K562 (cell line): ENCODE results near the gene ING1. TPM values are rescaled to one million over a fixed set of nuclear protein-coding genes. Genes with fewer than 3 reads are reported as not detected.

Experiments
- PCBP1 ChIP-seq: fragments of 200-400 bp; formaldehyde crosslinking; IDR thresholded peaks from 2 replicates; pipeline ENCODE4 v1.6.1; 2018; ENCODE audit warnings: mild to moderate bottlenecking, low read depth, low read length; ENCODE audit not compliant: poor library complexity, severe bottlenecking
- SRF ChIP-seq, 2 experiments: fragments of 250-450, 450-650 bp in 1 of 2; sonication (Bioruptor Pico) in 1 of 2; sonication (generic) in 1 of 2; formaldehyde crosslinking; IDR thresholded peaks; 2 replicates each; pipeline versions ENCODE4 v1.5.0 to v1.5.1; 2020 to 2022; ENCODE audit warnings: mild to moderate bottlenecking in 1 of 2, missing genetic modification reagents in 1 of 2
- ZNF311 ChIP-seq: fragments of 250-450 bp; sonication (Bioruptor Pico); IDR thresholded peaks from 2 replicates; pipeline ENCODE4 v1.4.0; 2020; ENCODE audit warnings: mild to moderate bottlenecking, moderate library complexity
- polyA plus RNA-seq, 8 experiments: library from polyadenylated mRNA; depleted of rRNA in 4 of 8; stranded (reverse) in 5 of 8; unstranded in 3 of 8; fragments of >200 nt; fragmentation: Nextera tagmentation in 2 of 8; fragmentation: Illumina TruSeq in 1 of 8; extraction: Ambion mirVana in 2 of 8; extraction: Trizol in 1 of 8; gene quantifications; 2 replicates each; pipeline versions ENCODE4 v1.2.1 to v1.2.3, GENCODE V29; 2011 to 2014; ENCODE audit warnings: inconsistent platforms in 1 of 8, missing spikeins in 1 of 8
- total RNA-seq, 7 experiments: library from RNA; depleted of rRNA in 6 of 7; stranded (reverse); fragments of >200 nt in 6 of 7; fragmentation: Illumina TruSeq in 2 of 7; extraction: Trizol in 2 of 7; gene quantifications; 2 replicates each; pipeline versions ENCODE4 v1.2.1 to v1.2.3, GENCODE V29; 2011 to 2021; ENCODE audit warnings: low replicate concordance in 1 of 7
- TF ChIP-seq, protein P1 (sequence below), 2 experiments: fragments of 450-650 bp; conservative IDR thresholded peaks; 2 replicates each; pipeline ENCODE4 v1.6.1; 2017; ENCODE audit warnings: mild to moderate bottlenecking in 2 of 2, moderate library complexity in 2 of 2
- TF ChIP-seq, protein P2 (sequence below), 3 experiments: IDR thresholded peaks in 2 of 3; conservative IDR thresholded peaks in 1 of 3; 2 replicates each; pipeline ENCODE4 v1.5.1; 2011 to 2012; ENCODE audit warnings: low read length in 3 of 3, mild to moderate bottlenecking in 3 of 3, control low read depth in 2 of 3, improper control_type of control experiment in 1 of 3, inconsistent platforms in 1 of 3, low read depth in 1 of 3, mixed read lengths in 1 of 3, moderate library complexity in 1 of 3; ENCODE audit not compliant: insufficient read depth in 2 of 3
- TF ChIP-seq, protein P3 (sequence below): fragments of 450-650 bp; IDR thresholded peaks from 2 replicates; pipeline ENCODE4 v1.6.1; 2018; ENCODE audit not compliant: partially characterized antibody
- TF ChIP-seq, protein P4 (sequence below): sonication (generic); formaldehyde crosslinking; IDR thresholded peaks from 2 replicates; pipeline ENCODE4 v1.8.0; 2022; ENCODE audit warnings: missing genetic modification reagents, mild to moderate bottlenecking, borderline replicate concordance

ING1 gene
- total and polyA plus RNA-seq, 9 of the 15 experiments (the other 6 are each of a cell fraction or from before 2014, with no cell fraction given) = 1.0 to 20.1 (median 8.2) TPM

DNA sequence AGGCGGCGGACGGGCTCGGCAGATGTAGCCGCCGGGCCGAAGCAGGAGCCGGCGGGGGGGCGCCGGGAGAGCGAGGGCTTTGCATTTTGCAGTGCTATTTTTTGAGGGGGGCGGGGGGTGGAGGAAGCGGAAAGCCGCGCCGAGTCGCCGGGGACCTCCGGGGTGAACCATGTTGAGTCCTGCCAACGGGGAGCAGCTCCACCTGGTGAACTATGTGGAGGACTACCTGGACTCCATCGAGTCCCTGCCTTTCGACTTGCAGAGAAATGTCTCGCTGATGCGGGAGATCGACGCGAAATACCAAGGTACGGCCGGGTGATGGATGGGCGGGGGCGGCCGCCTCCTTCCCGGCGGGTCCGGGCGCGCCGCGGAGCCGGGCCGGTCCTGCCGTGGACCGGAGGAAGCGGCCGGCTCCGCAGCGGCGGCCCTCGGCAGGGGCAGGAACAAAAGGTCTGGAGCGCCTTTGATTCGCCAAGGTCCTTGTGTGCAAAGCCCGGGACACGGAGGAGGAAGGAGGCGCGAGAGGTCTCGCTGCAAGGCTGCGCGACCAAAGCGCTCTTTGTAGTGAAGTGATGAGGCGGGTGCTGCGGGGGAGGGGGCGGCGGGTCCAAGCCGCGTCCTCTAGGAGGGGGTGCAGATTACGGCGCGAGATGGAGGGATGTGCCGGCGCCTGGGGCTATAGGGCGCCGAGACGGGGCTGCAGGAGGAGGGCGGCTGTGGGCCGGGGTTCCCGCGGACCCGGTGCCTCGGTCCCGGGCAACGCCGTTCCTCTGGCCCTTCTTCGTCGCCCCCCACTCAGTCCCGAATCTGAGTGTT is 689 bp downstream of the ING1 start (continued):
- TF ChIP-seq SRF (CRISPR knock-in tag; IDR thresholded peaks at IDR 0.05) (no peak), PCBP1 (peak; percentile 15), ZNF311 (no peak)
- TF ChIP-seq, protein P1, sequence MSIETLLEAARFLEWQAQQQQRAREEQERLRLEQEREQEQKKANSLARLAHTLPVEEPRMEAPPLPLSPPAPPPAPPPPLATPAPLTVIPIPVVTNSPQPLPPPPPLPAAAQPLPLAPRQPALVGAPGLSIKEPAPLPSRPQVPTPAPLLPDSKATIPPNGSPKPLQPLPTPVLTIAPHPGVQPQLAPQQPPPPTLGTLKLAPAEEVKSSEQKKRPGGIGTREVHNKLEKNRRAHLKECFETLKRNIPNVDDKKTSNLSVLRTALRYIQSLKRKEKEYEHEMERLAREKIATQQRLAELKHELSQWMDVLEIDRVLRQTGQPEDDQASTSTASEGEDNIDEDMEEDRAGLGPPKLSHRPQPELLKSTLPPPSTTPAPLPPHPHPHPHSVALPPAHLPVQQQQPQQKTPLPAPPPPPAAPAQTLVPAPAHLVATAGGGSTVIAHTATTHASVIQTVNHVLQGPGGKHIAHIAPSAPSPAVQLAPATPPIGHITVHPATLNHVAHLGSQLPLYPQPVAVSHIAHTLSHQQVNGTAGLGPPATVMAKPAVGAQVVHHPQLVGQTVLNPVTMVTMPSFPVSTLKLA (conservative IDR thresholded peaks at IDR 0.05) = no peak
- TF ChIP-seq, protein P2, sequence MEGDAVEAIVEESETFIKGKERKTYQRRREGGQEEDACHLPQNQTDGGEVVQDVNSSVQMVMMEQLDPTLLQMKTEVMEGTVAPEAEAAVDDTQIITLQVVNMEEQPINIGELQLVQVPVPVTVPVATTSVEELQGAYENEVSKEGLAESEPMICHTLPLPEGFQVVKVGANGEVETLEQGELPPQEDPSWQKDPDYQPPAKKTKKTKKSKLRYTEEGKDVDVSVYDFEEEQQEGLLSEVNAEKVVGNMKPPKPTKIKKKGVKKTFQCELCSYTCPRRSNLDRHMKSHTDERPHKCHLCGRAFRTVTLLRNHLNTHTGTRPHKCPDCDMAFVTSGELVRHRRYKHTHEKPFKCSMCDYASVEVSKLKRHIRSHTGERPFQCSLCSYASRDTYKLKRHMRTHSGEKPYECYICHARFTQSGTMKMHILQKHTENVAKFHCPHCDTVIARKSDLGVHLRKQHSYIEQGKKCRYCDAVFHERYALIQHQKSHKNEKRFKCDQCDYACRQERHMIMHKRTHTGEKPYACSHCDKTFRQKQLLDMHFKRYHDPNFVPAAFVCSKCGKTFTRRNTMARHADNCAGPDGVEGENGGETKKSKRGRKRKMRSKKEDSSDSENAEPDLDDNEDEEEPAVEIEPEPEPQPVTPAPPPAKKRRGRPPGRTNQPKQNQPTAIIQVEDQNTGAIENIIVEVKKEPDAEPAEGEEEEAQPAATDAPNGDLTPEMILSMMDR (IDR thresholded peaks at IDR 0.05 in 2 of 3, conservative IDR thresholded peaks at IDR 0.05 in 1 of 3; ENCODE audit: insufficient read depth in 2 of 3, low read depth in 1 of 3, low read length in 3 of 3) = peak in 1 of 3 experiments; percentile 2; a peak in 1 of 6 replicates
- TF ChIP-seq, protein P3, sequence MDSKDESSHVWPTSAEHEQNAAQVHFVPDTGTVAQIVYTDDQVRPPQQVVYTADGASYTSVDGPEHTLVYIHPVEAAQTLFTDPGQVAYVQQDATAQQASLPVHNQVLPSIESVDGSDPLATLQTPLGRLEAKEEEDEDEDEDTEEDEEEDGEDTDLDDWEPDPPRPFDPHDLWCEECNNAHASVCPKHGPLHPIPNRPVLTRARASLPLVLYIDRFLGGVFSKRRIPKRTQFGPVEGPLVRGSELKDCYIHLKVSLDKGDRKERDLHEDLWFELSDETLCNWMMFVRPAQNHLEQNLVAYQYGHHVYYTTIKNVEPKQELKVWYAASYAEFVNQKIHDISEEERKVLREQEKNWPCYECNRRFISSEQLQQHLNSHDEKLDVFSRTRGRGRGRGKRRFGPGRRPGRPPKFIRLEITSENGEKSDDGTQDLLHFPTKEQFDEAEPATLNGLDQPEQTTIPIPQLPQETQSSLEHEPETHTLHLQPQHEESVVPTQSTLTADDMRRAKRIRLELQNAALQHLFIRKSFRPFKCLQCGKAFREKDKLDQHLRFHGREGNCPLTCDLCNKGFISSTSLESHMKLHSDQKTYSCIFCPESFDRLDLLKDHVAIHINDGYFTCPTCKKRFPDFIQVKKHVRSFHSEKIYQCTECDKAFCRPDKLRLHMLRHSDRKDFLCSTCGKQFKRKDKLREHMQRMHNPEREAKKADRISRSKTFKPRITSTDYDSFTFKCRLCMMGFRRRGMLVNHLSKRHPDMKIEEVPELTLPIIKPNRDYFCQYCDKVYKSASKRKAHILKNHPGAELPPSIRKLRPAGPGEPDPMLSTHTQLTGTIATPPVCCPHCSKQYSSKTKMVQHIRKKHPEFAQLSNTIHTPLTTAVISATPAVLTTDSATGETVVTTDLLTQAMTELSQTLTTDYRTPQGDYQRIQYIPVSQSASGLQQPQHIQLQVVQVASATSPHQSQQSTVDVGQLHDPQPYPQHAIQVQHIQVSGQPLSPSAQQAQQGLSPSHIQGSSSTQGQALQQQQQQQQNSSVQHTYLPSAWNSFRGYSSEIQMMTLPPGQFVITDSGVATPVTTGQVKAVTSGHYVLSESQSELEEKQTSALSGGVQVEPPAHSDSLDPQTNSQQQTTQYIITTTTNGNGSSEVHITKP = peak; percentile 55
- TF ChIP-seq, protein P4, sequence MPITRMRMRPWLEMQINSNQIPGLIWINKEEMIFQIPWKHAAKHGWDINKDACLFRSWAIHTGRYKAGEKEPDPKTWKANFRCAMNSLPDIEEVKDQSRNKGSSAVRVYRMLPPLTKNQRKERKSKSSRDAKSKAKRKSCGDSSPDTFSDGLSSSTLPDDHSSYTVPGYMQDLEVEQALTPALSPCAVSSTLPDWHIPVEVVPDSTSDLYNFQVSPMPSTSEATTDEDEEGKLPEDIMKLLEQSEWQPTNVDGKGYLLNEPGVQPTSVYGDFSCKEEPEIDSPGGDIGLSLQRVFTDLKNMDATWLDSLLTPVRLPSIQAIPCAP (CRISPR knock-in tag) = no peak
